Putamen (tissue), 1 donor: Measurements from ENCODE around the gene KIF26B.

Experiments used
- DNase-seq: peaks from one replicate; pipeline ENCODE4 v3.0.0-alpha.2; 2016; ENCODE audit warnings: low spot score

The KIF26B gene

GRCh38 chr1:245512980-245513578, 358.3 kb downstream of the KIF26B start:
- no peak for DNase-seq

- no peak for DNase-seq
Observed at GRCh38 chr1:245516284-245516759, 361.5 kb downstream of the KIF26B start.

DNA sequence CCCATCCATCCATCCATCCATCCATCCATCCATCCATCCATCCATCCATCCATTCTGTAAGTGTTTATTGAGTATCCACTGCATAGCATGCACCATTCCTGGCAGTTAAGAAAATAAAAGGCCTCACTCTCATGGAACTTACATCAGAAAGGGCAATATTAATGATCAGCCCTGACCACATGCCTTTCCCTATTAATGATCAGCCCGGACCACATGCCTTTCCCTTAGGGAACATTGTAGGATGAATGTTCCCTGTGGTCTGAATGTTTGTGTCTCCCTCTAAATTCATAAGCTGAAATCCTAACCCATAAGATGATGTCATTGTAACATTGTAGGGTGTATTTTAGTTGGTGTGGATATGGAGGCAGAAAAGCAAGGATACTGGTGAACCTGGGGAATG, 365.8 kb downstream of the KIF26B start:
- DNase-seq = no peak

- no peak for DNase-seq
Observed at GRCh38 chr1:245526141-245526540, 371.4 kb downstream of the KIF26B start.

- DNase-seq = no peak
Observed at GRCh38 chr1:245528258-245528635, 373.5 kb downstream of the KIF26B start.

GRCh38 chr1:245530937-245531336, 376.2 kb downstream of the KIF26B start:
- no peak for DNase-seq

DNA sequence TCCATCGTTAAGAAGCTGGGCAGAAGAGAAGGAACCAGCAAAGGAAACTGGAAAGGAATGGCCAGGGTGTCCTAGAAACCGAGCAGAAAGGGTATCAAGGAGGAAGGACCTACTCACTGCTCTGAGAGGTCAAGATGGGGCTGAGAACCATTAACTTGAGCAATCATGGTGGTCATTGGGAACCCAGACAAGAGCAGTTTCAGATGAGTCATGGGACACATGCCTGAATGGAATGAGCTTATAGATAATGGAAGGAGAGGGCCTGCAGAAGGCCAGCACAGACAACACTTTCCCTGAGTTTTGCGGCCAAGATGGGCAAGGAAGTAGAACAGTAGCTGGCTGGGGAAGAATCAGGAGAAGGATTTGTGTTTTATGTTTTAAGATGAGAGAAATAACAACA, 383.2 kb downstream of the KIF26B start:
- no peak for DNase-seq

GRCh38 chr1:245538671-245539070, 383.9 kb downstream of the KIF26B start:
- DNase-seq = no peak

DNA sequence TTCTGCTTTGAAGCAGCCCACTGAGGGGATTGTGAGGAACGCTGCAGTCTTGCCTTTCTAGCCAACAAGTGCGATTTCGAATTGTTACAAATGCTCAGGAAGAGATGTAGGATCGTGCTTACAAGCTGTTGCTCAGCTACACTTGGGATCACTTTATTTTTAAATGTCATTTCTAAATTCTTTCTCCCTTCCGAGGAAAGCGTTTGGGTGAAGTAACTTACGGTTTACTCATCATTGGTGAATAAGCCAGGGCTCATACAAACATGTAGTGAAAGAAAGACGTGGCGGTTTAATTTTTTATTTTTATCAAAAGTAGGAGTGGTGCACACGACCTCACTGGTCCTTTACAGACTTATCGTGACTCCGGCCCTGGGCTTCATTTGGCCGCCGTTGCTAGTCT, 386.6 kb downstream of the KIF26B start:
- DNase-seq = no peak

DNA sequence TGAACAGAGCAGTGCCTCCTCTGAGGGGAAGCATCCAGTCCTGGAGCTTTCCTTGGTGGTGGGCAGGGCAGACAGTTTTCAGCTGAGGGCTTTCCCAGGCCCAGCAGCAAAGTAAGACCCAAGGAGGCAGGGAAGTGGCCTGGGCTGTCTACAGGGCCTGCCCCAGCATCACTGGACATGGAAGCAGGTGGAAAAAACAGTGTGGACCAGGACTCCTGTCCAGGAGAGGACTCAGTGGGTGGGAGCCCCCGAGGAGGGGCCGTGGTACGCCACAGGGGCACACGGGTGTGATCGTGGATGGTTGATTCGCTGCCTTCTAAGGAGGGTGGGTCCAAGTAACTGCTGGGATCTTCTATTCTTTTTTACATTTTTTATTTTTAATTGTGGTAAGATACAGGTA, 387.6 kb downstream of the KIF26B start:
- DNase-seq = no peak

DNA sequence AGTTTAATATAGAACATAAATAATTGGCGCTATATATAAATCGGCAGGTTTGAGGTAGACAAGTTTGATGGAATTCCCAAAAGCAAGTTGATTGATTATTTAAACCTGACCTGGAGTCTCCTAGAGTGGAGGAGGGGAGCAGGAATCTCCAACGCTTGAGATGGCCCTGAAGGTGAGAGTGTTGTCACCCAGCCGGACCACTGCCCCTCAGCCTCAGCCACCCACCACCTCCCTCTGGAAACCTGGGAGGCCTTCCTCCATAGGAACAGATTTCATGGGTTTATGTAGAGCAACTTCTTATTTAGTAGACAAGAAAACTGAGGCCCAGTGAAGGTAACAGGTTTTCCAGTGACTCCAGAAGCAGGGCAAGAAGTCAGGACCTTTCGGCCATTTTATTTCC, 389.5 kb downstream of the KIF26B start:
- no peak for DNase-seq

- no peak for DNase-seq
Observed at GRCh38 chr1:245546875-245547274, 392.1 kb downstream of the KIF26B start.

DNA sequence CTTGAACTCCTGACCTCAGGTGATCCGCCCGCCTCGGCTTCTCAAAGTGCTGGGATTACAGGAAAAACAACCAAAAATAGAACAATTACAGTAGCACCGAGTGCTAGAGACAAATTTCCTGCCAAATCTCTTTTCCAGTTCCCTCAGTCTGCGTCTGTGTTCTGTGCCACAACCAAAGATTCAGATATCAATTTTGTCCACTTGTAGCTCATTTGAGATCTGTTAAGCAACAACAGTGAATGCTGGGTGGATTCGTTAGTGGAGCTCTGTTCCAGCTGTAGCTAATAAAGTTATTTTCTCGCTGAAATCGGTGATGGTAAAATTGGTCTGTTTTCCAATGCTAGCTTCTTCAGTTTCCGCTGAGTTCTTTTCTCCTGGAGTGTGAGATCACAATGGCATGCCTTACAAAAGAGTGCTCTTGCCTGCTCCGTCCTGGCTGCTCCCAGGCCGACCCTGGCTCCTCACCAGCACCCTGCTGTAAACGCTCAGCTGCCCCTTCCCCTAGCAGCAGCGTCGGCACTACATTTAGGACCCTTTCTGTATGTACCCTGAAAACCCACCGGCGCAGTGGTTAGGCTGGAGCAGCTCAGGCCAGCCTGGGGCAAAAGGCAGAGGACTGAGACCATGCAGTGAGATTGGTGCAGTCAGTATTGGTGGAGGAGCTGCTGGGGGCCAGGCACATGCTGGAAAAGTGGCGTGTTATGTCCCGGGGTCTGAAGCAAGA, 395.4 kb downstream of the KIF26B start:
- DNase-seq = no peak

- no peak for DNase-seq
Observed at GRCh38 chr1:245550720-245551043, 395.9 kb downstream of the KIF26B start.

DNA sequence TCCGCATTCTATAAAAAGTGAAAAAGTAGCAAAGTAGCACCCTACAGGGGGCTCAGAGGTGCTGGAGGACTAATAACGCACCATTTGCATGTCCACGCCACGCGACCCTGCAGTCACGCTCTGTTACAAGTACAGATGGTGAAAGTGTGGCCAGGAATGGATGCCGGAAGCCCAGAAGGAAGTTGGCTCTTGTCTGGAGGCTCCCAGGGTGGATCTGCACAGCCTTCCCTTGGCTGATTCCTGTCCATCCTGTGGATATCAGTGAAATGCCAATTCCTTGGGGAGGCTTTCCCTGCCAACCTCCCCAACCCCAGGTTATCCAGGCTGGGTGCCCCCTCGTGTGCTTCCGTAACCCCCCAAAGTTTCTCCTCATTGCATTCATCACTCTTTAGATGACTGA, 396.8 kb downstream of the KIF26B start:
- DNase-seq = no peak

DNA sequence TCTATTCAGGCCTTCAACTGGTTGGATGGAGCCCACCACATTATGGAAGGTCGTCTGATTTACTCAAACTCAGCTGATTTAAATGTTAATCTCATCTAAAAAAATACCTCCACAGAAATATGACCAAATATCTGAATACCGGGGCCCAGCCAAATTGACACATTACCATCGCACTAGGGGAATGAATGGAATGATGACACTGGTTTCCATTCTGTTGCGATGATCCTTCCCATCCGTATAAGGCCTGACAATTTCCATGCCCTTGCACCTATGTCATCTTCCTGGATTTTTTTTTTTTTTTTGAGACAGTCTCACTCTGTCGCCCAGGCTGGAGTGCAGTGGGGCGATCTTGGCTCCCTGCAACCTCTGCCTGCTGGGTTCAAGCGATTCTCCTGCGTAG, 397.5 kb downstream of the KIF26B start:
- no peak for DNase-seq

GRCh38 chr1:245556057-245556456, 401.3 kb downstream of the KIF26B start:
- DNase-seq = no peak

DNA sequence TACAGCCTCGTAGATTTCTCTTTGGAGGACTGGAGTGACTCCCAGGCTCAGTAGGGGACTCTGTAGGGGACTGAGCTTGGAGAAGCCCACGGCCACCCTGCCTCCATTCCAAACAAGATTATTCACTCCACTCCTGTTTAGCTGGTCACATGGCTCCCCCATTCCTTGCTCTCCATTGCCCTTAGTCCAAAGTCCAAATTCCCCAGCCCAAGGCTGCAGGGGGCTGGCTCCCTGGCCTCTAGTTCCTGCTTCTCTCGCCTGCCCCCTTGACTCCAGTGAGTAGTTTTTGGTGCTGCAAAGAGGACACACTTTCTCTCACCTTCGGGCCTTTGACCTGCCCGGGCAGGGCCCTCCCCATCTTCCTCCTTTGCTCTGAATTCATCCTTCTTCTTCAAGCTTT, 403.3 kb downstream of the KIF26B start:
- DNase-seq = no peak

GRCh38 chr1:245560316-245560859, 405.6 kb downstream of the KIF26B start:
- no peak for DNase-seq

DNA sequence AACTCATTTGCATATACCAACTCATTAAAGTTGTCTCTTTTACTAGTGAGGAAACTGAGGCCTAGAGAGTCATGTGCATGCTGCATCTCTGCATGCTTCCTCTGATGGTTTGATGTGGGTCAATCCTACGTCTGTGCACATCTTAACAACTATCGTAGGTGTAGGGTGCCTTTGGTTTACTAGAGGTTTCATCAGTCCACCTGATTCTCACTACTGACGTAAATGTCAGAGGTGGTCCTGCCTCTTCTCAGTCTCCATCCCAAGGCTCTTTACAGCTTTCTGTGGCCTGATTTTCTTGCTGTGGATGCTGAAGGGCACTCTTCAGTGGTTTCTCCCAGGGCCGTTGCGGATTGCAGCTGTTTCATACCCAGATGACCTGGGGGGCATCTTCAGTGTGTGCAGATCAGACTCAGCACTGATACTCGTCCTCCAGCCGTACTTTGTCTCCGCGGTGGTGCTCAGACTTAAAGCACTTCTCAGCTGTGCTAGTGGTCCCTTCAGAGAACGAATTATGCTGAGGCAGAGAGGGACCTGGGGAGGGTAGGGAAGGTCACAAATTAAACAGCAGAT, 407.0 kb downstream of the KIF26B start:
- DNase-seq = no peak

- no peak for DNase-seq
Observed at GRCh38 chr1:245566134-245566533, 411.3 kb downstream of the KIF26B start.

DNA sequence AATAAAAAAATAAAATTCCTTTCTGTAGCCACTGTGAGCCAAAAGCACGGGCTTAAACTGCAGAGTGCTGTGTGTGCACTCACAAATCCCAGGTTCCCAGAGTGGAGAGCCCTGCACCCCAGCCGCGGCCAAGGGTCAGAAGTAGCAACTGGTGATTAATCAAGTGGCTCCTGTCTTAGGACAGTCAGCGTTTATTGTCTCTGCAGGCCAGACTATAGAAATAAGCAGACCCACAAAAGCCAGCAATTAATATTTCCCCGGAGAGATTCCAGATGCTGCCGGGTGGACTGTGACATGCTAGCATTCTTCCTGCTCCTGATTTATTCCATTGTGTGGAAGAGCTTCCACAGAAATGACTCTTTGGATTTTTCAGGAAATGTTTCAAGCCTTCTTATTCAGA, 412.2 kb downstream of the KIF26B start:
- DNase-seq = no peak

- no peak for DNase-seq
Observed at GRCh38 chr1:245571815-245572294, 417.1 kb downstream of the KIF26B start.
